Measurements from ENCODE around the gene SERINC2.

The SERINC2 gene

GRCh38 chr1:31413405-31414001 is 490 bp downstream of the SERINC2 start:
- TF ChIP-seq CTCF (IDR thresholded peaks at IDR 0.05; ENCODE audit: low read depth, low read length), result no peak
- in situ Hi-C loops (cut with HindIII; ENCODE audit: low sequenced_read_pairs), result no loop called here
- peak overlapping the region; percentile 59 for H3K4me3 ChIP-seq (ENCODE audit: low read depth, low read length)
- DNase-seq (ENCODE audit: low read depth, low spot score), result peak; percentile 29

GRCh38 chr1:31414980-31415370 is 2.0 kb downstream of the SERINC2 start:
- no peak for TF ChIP-seq CTCF (IDR thresholded peaks at IDR 0.05; ENCODE audit: low read depth, low read length)
- DNase-seq (ENCODE audit: low read depth, low spot score), result no peak
- in situ Hi-C loops (cut with HindIII; ENCODE audit: low sequenced_read_pairs), result no loop called here
- no peak overlapping the region for H3K4me3 ChIP-seq (ENCODE audit: low read depth, low read length)

- H3K4me3 ChIP-seq (ENCODE audit: low read depth, low read length), result no peak overlapping the region
- no peak for TF ChIP-seq CTCF (IDR thresholded peaks at IDR 0.05; ENCODE audit: low read depth, low read length)
- DNase-seq (ENCODE audit: low read depth, low spot score), result no peak
- in situ Hi-C loops (cut with HindIII; ENCODE audit: low sequenced_read_pairs), result no loop called here
Observed at GRCh38 chr1:31415658-31416057, 2.6 kb downstream of the SERINC2 start.

GRCh38 chr1:31416101-31416736 is 3.2 kb downstream of the SERINC2 start:
- no peak for TF ChIP-seq CTCF (IDR thresholded peaks at IDR 0.05; ENCODE audit: low read depth, low read length)
- no peak overlapping the region for H3K4me3 ChIP-seq (ENCODE audit: low read depth, low read length)
- in situ Hi-C loops (cut with HindIII; ENCODE audit: low sequenced_read_pairs), result no loop called here
- no peak for DNase-seq (ENCODE audit: low read depth, low spot score)

GRCh38 chr1:31417148-31417547 is 4.1 kb downstream of the SERINC2 start:
- in situ Hi-C loops (cut with HindIII; ENCODE audit: low sequenced_read_pairs), result no loop called here
- TF ChIP-seq CTCF (IDR thresholded peaks at IDR 0.05; ENCODE audit: low read depth, low read length), result no peak
- DNase-seq (ENCODE audit: low read depth, low spot score), result no peak
- H3K4me3 ChIP-seq (ENCODE audit: low read depth, low read length), result no peak overlapping the region

- no peak overlapping the region for H3K4me3 ChIP-seq (ENCODE audit: low read depth, low read length)
- no peak for DNase-seq (ENCODE audit: low read depth, low spot score)
- TF ChIP-seq CTCF (IDR thresholded peaks at IDR 0.05; ENCODE audit: low read depth, low read length), result no peak
- in situ Hi-C loops (cut with HindIII; ENCODE audit: low sequenced_read_pairs), result no loop called here
Observed at GRCh38 chr1:31418626-31419323, 5.8 kb downstream of the SERINC2 start.

Measured in astrocyte of the spinal cord (primary cell).